Measurements from ENCODE around the gene TSGA10IP.

TSGA10IP gene

DNA sequence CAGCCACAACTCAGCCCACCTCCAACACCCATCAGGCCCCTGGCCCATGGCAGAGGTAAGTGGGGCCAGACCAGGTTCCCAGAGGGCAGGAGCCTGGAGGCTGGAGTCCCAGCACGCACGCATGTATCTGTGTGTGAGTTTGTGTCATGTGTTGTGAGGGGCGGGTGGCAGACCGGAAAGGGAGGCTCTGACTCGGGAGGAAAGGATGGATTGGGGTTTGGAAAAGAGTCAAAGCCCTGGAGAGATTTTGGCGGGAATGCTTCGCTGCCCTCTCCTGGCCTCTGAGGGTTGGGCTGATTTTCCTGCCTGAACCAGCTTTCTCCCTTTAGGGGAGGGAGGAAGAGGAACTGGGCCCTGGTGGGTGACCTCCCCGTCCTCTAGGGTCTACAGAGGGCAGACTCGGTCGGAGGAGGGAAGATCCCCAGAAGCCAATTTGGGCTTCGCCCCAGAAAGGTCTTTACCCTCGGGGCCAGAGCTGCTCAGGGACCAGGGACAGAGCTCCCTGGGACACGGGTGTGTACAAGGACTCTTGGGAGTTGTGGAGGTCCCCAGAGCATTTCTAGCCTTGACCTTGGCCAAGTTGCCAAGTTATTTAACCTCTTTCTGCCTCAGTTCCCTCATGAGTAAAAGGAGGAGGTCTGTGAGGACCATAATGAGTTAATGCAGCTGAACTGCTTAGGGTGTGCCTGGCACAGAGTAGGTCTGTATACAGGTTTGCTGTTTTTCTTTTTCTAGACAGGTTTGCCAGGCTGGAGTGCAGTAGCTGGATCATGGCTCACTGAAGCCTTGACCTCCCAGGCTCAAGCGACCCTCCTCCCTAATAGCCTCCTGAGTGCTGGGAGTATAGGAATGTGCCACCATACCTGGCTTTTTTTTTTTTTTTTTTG lies 33.4 kb upstream of the TSGA10IP start:
- Histone ChIP-seq H3K4me1 (ENCODE audit: insufficient read depth, low read length) (no peaks in the 10 kb centered on the region), H2AFZ (ENCODE audit: low read depth, low read length) (peak overlapping the region; percentile 33), H3K36me3 (ENCODE audit: insufficient read depth, low read length) (no peaks in the 10 kb centered on the region), H3K27me3 (ENCODE audit: insufficient read depth, low read length) (no peaks in the 10 kb centered on the region), H3K9me3 (ENCODE audit: low read length) (no peaks in the 10 kb centered on the region), H3K4me3 (ENCODE audit: low read length) (no peak overlapping the region)

DNA sequence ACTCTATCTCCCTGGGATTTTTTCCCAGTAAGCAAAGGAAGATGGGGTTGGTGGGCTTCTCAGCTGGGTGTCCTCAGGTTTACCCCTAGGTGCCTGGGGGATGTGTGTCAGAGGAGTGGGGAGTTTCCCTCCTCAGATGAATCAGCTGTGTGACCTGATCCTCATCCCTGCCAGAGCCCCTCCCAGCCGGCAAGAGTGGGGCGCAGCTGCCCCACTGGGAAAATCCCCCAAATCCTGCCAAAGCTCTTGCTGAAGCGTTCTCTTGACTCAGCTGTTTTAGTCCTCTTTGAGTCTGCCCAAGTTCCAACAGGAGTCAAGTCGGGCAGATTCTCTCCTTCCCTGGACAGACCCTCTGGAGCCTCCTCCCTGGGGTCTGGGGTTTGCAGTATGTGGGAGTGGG lies 32.4 kb upstream of the TSGA10IP start:
- H2AFZ ChIP-seq (ENCODE audit: low read depth, low read length), result no peak overlapping the region
- H3K9me3 ChIP-seq (ENCODE audit: low read length), result no peaks in the 10 kb centered on the region

DNA sequence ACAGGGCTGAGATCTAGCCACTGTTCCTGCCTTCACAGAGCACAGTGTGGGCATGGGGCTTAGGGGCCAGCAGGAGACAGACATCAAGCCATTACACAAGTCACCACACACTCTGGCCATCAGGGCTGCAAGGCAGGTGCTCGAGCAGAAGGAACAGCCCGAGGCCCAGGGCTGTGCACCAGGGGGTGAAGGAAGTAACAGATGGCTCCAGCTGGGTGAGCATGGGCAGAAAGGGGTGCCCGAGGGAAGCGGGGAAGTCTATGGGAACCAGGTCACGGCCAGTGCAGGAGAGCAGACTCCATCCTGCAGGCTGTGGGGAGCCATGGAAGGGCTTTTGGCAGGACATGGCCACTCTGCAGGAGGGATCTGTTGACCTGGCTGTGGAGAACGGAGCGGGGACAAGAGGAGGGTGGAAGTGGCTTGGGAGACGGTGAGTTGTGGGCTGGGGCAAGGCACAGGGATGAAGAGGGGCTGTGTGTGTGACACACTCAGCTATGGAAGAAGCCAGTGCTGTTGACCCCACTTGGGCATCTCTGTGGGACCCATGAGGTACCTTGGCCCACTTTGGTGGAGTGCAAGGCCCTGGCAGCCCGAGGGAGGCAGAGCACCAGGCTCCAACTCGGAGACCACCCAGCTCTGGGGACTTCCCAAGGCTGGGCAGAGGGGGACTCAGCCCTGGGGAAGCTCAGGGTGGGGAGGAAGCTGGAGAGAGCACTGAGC lies 30.0 kb upstream of the TSGA10IP start:
- Histone ChIP-seq H3K4me3 (ENCODE audit: low read length) (no peak overlapping the region), H3K27me3 (ENCODE audit: insufficient read depth, low read length) (no peaks in the 10 kb centered on the region), H3K4me1 (ENCODE audit: insufficient read depth, low read length) (peaks cover 16% of the 10 kb centered on the region), H3K36me3 (ENCODE audit: insufficient read depth, low read length) (peaks cover 4% of the 10 kb centered on the region), H3K9me3 (ENCODE audit: low read length) (no peaks in the 10 kb centered on the region), H2AFZ (ENCODE audit: low read depth, low read length) (no peak overlapping the region)

More for the DNA sequence above, 32.4 kb upstream of the TSGA10IP start:
- H3K27me3 ChIP-seq (ENCODE audit: insufficient read depth, low read length), result no peaks in the 10 kb centered on the region
- peaks cover 6% of the 10 kb centered on the region for H3K4me1 ChIP-seq (ENCODE audit: insufficient read depth, low read length)
- H3K36me3 ChIP-seq (ENCODE audit: insufficient read depth, low read length), result peaks cover 4% of the 10 kb centered on the region
- no peak overlapping the region for H3K4me3 ChIP-seq (ENCODE audit: low read length)

DNA sequence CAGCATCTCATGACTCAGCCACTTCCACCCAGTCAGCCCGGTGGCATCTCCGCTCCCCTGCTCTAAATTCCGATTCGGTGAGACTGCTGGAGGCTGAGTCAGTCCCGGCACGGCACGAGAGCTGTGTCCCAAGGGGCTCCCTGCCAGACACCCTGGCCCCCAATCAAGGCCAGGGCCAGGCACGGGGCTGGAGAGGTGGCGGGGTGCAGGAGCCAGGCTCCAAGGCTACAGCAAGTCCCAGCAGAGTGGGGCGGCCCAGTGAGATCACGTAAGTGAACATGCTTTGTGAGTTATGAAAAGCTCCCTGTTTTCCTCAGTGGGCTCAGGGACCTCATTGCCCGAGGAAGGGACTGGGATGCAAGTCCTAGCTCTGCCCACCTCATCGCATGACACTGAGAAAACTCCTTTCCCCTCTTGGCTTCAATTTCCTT lies 29.4 kb upstream of the TSGA10IP start:
- no peak overlapping the region for H3K4me3 ChIP-seq (ENCODE audit: low read length)
- H3K36me3 ChIP-seq (ENCODE audit: insufficient read depth, low read length), result peaks cover 4% of the 10 kb centered on the region
- no peaks in the 10 kb centered on the region for H3K27me3 ChIP-seq (ENCODE audit: insufficient read depth, low read length)
- no peaks in the 10 kb centered on the region for H3K9me3 ChIP-seq (ENCODE audit: low read length)
- H3K4me1 ChIP-seq (ENCODE audit: insufficient read depth, low read length), result peaks cover 22% of the 10 kb centered on the region
- no peak overlapping the region for H2AFZ ChIP-seq (ENCODE audit: low read depth, low read length)

DNA sequence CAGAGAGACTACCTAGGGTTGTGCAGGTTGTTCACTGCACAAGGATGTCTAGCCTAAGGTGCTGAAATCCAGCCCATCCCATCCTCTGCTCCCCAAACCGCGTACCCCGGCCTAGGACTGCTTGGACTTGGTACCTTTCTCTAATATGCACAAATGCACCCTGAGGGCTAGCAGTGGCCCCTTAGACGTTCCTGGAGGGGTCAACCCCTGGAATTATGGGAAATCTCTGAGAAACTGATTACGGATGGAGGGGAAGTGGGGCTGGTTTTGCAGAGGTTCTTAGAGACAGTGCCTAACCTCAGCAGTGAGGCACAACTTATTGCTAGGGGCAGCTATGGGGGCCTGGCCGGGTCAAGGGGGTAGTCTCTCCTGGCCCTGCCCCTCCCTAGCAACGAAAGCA lies 28.9 kb upstream of the TSGA10IP start:
- H3K9me3 ChIP-seq (ENCODE audit: low read length), result no peaks in the 10 kb centered on the region
- H2AFZ ChIP-seq (ENCODE audit: low read depth, low read length), result no peak overlapping the region
- H3K4me3 ChIP-seq (ENCODE audit: low read length), result no peak overlapping the region
- peaks cover 6% of the 10 kb centered on the region for H3K36me3 ChIP-seq (ENCODE audit: insufficient read depth, low read length)
- no peaks in the 10 kb centered on the region for H3K27me3 ChIP-seq (ENCODE audit: insufficient read depth, low read length)
- H3K4me1 ChIP-seq (ENCODE audit: insufficient read depth, low read length), result peaks cover 23% of the 10 kb centered on the region

DNA sequence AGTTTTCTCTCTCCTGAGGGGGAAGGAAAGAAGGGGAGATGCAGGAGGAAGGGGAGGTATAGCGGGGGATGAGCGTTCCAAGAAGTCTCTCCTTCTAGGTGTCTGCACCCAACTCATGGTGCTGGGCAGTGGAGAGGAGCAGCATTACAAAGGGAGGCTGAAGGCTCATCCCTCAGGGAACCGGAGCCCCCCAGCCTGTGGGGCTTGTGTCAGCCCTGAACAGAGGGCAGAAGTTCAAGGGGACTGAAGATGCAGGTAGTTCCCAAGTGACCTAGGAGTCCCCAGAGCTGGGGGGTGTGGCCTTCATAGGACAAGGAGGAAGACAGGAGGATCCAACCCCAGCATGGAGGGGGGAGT lies 28.2 kb upstream of the TSGA10IP start:
- H2AFZ ChIP-seq (ENCODE audit: low read depth, low read length), result no peak overlapping the region
- H3K27me3 ChIP-seq (ENCODE audit: insufficient read depth, low read length), result no peaks in the 10 kb centered on the region
- no peak overlapping the region for H3K4me3 ChIP-seq (ENCODE audit: low read length)
- H3K4me1 ChIP-seq (ENCODE audit: insufficient read depth, low read length), result peaks cover 23% of the 10 kb centered on the region
- H3K36me3 ChIP-seq (ENCODE audit: insufficient read depth, low read length), result peaks cover 9% of the 10 kb centered on the region
- no peaks in the 10 kb centered on the region for H3K9me3 ChIP-seq (ENCODE audit: low read length)

DNA sequence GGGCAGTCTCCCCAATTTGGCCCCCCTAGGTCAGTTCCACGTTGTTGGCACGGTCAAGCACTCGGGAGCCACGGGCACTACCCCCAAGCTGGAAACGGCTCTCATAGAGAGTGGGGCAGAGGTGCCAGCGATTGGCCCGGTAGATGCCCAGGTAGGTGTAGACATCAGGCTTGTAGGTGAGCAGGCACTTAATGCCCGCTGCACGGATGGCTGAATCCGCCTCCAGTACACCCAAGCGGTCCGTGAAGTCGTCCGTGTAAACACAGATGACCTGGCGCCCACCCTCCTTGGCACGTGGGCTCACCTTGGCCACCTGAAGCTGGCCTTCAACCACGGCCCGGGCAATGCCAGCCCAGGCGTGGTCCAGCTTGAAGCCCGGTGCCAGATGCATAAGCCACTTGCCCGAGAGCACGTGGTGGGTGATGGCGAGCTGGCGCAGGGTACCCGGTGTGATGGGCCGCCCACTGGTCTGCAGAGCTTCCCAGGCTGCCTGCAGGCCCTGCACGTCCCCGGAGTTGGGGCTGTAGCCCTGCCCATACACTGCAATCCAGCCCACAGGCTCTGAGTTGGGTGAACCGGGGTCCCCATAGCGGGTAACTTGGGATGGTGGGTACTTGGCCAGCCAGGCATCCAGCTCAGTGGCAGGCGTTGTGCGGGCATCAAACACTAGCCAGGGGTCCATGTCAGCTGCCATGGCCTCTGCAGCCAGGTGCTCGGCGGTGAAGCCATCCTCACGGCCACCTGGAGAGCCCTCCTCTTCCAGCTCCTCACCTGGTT lies 27.7 kb upstream of the TSGA10IP start:
- H3K36me3 ChIP-seq (ENCODE audit: insufficient read depth, low read length), result peaks cover 14% of the 10 kb centered on the region
- no peaks in the 10 kb centered on the region for H3K9me3 ChIP-seq (ENCODE audit: low read length)
- peak overlapping the region; percentile 96 for H3K4me3 ChIP-seq (ENCODE audit: low read length)
- H3K4me1 ChIP-seq (ENCODE audit: insufficient read depth, low read length), result peaks cover 23% of the 10 kb centered on the region
- no peaks in the 10 kb centered on the region for H3K27me3 ChIP-seq (ENCODE audit: insufficient read depth, low read length)
- H2AFZ ChIP-seq (ENCODE audit: low read depth, low read length), result no peak overlapping the region

DNA sequence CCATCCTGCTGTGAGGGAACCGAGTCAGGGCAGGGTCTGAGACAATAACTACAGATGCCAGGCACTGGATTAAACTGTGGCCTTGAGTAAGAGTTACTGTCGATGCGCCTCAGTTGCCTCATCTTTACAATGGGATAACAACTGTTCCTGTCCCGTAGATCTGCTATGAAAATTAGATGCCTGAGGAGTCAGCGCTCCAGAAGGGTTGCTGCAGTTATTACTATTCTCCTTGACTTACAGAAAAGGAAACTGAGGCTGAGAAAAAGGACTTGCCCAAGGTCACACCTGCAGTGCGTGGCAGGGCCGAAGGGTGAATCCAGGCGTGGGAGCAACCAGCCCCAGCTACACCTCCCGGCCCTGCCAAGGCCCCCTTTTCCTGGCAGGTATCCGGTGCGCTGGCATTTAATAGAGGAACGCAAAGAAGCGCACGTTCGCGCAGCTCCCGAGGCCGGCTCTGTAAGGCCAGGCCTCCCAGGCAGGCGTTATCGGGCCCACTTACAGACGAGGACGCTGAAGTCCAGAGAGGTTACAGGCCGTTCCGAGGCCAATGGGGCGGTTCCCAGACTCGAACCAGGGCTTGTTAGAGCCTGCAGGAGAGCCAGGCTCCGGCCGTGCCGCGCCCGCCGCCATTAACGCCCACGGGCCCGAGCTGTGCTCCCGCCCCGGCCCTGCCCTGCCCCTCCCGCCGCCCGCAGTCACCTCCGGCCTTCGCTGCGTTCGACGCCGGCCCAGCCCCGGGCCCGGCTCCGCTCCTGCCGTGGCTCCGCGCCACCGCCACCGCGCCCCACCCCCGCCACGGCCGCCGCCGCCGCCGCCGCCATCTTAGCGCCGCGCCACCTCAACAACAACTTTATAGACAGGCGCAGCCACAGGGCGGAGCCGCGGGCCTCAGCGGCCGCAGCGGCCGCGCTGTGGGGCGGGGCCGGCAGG lies 26.8 kb upstream of the TSGA10IP start, which contains the start of gene C11orf68:
Gene C11orf68, minus strand, starts transcription at position 852 of the 930 bp plus-strand sequence. Its CDS starts 31 bp downstream, at position 821.
- Histone ChIP-seq H3K9me3 (ENCODE audit: low read length) (no peaks in the 10 kb centered on the region), H3K36me3 (ENCODE audit: insufficient read depth, low read length) (peaks cover 17% of the 10 kb centered on the region), H3K27me3 (ENCODE audit: insufficient read depth, low read length) (no peaks in the 10 kb centered on the region), H2AFZ (ENCODE audit: low read depth, low read length) (peak within 1 kb of the TSS; percentile 83), H3K4me3 (ENCODE audit: low read length) (peak within 1 kb of the TSS; percentile 96), H3K4me1 (ENCODE audit: insufficient read depth, low read length) (peaks cover 23% of the 10 kb centered on the region)

DNA sequence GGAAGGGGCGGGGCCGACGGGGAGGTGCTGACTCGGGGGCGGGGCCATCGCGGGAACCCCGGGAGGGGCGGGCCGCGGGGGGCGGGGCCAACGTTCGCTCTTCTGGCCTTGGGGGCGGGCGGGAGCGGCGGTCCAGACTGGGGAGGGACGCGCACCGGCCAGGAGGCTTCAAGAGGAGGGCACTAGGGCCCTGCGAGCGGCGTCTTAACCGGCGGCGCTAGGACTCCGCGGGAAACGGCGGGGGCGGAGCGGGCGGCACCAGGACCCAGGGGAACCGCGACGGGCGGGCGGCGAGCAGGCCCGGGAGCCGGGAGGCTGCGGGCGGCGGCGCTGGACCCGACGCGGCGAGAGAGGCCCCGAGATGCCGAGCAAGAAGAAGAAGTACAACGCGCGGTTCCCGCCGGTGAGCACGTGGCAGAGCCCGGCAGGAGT lies 26.1 kb upstream of the TSGA10IP start, which contains the start of gene DRAP1:
Gene DRAP1, plus strand, starts transcription at position 286 of the 432 bp plus-strand sequence. Its CDS starts 76 bp downstream, at position 362.
- H3K4me3 ChIP-seq (ENCODE audit: low read length), result peak within 1 kb of the TSS; percentile 96
- peaks cover 17% of the 10 kb centered on the region for H3K36me3 ChIP-seq (ENCODE audit: insufficient read depth, low read length)
- peaks cover 23% of the 10 kb centered on the region for H3K4me1 ChIP-seq (ENCODE audit: insufficient read depth, low read length)
- H3K9me3 ChIP-seq (ENCODE audit: low read length), result no peaks in the 10 kb centered on the region
- H2AFZ ChIP-seq (ENCODE audit: low read depth, low read length), result peak within 1 kb of the TSS; percentile 83
- no peaks in the 10 kb centered on the region for H3K27me3 ChIP-seq (ENCODE audit: insufficient read depth, low read length)

DNA sequence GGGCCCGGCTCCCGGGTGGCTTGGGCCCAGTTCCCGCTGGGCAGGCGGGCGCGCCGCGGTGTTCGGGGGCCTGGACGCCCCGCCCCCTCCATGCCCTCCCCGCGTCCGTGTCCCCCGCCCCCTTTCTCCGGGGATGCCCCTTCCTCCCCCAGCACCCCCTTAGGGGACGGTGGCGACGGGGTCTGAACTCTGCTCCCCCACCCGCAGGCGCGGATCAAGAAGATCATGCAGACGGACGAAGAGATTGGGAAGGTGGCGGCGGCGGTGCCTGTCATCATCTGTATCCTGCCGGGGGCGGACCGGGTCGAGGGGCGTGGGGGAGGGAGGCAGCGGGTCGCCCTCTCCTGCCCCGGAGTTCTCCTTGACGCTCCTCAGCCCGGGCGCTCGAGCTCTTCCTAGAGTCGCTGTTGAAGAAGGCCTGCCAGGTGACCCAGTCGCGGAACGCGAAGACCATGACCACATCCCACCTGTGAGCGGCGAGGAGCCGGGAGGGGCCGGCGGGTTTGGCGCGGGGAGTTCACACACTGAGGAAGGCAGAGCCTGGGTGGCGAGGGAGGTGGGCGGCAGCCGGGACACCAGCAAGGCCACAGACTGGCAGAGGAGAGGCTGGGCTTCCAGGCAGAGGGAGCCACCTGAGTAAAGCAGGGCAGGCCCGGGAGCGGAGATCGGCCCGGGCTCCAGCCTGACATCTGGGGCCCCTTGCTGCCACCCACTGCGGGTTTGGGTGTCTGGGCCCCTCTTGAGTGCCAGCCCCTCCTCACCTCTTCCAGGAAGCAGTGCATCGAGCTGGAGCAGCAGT lies 25.5 kb upstream of the TSGA10IP start:
- Histone ChIP-seq H3K4me3 (ENCODE audit: low read length) (peak overlapping the region; percentile 83), H3K4me1 (ENCODE audit: insufficient read depth, low read length) (peaks cover 23% of the 10 kb centered on the region), H2AFZ (ENCODE audit: low read depth, low read length) (peak overlapping the region; percentile 83), H3K9me3 (ENCODE audit: low read length) (no peaks in the 10 kb centered on the region), H3K36me3 (ENCODE audit: insufficient read depth, low read length) (peaks cover 17% of the 10 kb centered on the region), H3K27me3 (ENCODE audit: insufficient read depth, low read length) (no peaks in the 10 kb centered on the region)

DNA sequence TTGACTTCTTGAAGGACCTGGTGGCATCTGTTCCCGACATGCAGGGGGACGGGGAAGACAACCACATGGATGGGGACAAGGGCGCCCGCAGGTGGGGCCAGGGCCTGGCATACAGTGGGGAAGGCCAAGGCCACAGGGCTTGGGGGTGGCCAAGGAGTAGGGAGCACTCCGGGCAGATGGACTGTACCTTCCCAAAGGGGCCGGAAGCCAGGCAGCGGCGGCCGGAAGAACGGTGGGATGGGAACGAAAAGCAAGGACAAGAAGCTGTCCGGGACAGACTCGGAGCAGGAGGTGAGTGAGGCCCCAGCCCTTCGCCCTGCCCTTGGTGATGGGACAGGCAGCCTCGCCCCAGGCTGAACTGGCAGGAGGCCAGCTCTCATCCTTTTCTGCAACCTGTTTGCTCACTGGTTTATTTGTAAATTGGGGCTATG lies 24.9 kb upstream of the TSGA10IP start:
- Histone ChIP-seq H3K27me3 (ENCODE audit: insufficient read depth, low read length) (no peaks in the 10 kb centered on the region), H3K4me3 (ENCODE audit: low read length) (peak overlapping the region; percentile 83), H3K4me1 (ENCODE audit: insufficient read depth, low read length) (peaks cover 23% of the 10 kb centered on the region), H3K9me3 (ENCODE audit: low read length) (no peaks in the 10 kb centered on the region), H3K36me3 (ENCODE audit: insufficient read depth, low read length) (peaks cover 17% of the 10 kb centered on the region), H2AFZ (ENCODE audit: low read depth, low read length) (no peak overlapping the region)
